Activated naive CD4-positive, alpha-beta T cell treated with anti-CD3 and anti-CD28 coated beads for 36 hours (primary cell): ENCODE results near the gene HTR3B. TPM values are rescaled to one million over a fixed set of nuclear protein-coding genes. Genes with fewer than 3 reads are reported as not detected.
"Not testable (repeated sequence)": the region's sequence is repeated elsewhere in the genome, so short reads cannot be mapped to it uniquely, and the experiment has no call there.

Source experiments
- CTCF ChIA-PET: fragments of 350-600 bp; sonication (Branson Sonifier 250); formaldehyde crosslinking; loops from one replicate; lab custom pipeline; 2021; ENCODE audit warnings: antibody characterized with exemption; lab: Charles Lee
- DNase-seq: peaks from one replicate; pipeline ENCODE4 v3.0.0-alpha.2; 2020
- H3K27ac Mint-ChIP-seq: one replicate; pipeline ENCODE4 v1.8.0; 2021; ENCODE audit warnings: mild to moderate bottlenecking, mixed read lengths
- H3K27me3 Mint-ChIP-seq: one replicate; pipeline ENCODE4 v1.8.0; 2021; ENCODE audit warnings: low read depth, mixed read lengths
- H3K36me3 Mint-ChIP-seq: one replicate; pipeline ENCODE4 v1.8.0; 2021; ENCODE audit warnings: low read depth, mixed read lengths
- H3K4me1 Mint-ChIP-seq: one replicate; pipeline ENCODE4 v1.8.0; 2021; ENCODE audit warnings: low read depth, mixed read lengths
- H3K4me3 Mint-ChIP-seq: one replicate; pipeline ENCODE4 v1.8.0; 2021; ENCODE audit warnings: mild to moderate bottlenecking, moderate library complexity, mixed read lengths
- H3K9me3 Mint-ChIP-seq: one replicate; pipeline ENCODE4 v1.8.0; 2021; ENCODE audit warnings: mixed read lengths
- intact Hi-C: fragments of 100-400 bp; cut with micrococcal nuclease; formaldehyde crosslinking; loops from one replicate; pipeline ENCODE4 v1.15.1; 2023
- total RNA-seq, 2 experiments: library from RNA; stranded (reverse); gene quantifications; one replicate each; pipeline ENCODE4 v1.2.3, GENCODE V29; 2021

Gene HTR3B
- total RNA-seq, 2 experiments from 2014 or later: not detected

GRCh38 chr11:113874581-113875233 is 29.9 kb upstream of the HTR3B start:
- no peak for DNase-seq
- Mint-ChIP-seq H3K36me3 (peaks cover 3% of the 10 kb centered on the region), H3K4me1 (peaks cover 34% of the 10 kb centered on the region), H3K4me3 (peak overlapping the region; percentile 74), H3K27ac (peak overlapping the region; percentile 54), H3K27me3 (no peaks in the 10 kb centered on the region), H3K9me3 (peaks cover 2% of the 10 kb centered on the region)
- intact Hi-C loops: loop anchor here (1.0 to 5.0 kb wide), 4 partner anchors 101 to 564 kb away; partner anchors contain the start of genes C11orf71, RBM7, REXO2 and ZW10
- CTCF ChIA-PET: interaction anchor here (0.5 to 1.1 kb wide), 2 partner anchors 68 to 131 kb away, joined by 3 to 6 read pairs; no protein-coding TSS in a partner anchor

- no peaks in the 10 kb centered on the region for H3K27me3 Mint-ChIP-seq
- H3K4me3 Mint-ChIP-seq: peak within 1 kb of the TSS; percentile 95
- H3K9me3 Mint-ChIP-seq: peaks cover 4% of the 10 kb centered on the region
- intact Hi-C loops: loop anchor here (1.0 to 5.0 kb wide), 5 partner anchors 102 to 563 kb away; partner anchors contain the start of genes C11orf71, RBM7, REXO2 and TTC12
- H3K4me1 Mint-ChIP-seq: peaks cover 34% of the 10 kb centered on the region
- H3K27ac Mint-ChIP-seq: peak within 1 kb of the TSS; percentile 87
- CTCF ChIA-PET: no interaction called here
- peaks cover 3% of the 10 kb centered on the region for H3K36me3 Mint-ChIP-seq
- peak; percentile 71 for DNase-seq
Observed at GRCh38 chr11:113875234-113876073, 29.1 kb upstream of the HTR3B start, which contains the start of gene USP28. TSS of gene USP28 (minus strand) at chr11:113875572. CDS start at chr11:113875501, 71 bp downstream.

DNA sequence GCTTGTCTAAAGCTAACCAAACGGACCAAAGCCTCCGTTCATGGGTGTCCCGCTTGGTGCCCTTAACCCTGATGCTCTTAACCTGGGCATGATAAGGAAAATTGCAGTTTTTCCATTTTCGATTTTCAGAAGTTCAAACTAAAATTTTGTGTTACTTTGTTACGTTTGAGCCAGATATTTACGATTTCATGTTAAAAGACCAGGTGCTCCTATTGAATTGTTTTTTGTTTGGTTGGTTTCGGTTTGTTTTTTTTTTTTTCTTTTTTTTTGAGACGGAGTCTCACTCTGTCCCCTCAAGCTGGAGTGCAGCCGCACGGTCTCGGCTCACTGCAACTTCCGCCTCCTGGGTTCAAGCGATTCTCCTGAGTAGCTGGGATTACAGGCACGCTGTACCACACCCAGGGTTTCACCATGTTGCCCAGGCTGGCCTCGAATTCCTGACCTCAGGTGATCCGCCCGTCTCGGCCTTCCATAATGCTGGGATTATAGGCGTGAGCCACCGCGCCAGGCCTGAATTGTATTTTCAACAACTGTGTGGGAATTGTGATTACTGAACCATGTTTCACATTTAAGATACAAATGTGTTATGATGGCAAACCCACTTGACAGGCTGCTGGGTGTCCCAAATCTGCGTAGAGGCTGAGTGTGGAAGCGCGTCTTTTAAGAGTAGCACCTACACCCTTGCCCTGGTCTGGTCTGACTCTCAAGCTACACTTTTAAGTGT is 28.4 kb upstream of the HTR3B start:
- intact Hi-C loops: loop anchor here (2.0 to 5.0 kb wide), 2 partner anchors 306 to 561 kb away; partner anchors contain the start of gene TTC12
- Mint-ChIP-seq H3K9me3 (peaks cover 4% of the 10 kb centered on the region), H3K4me1 (peaks cover 34% of the 10 kb centered on the region), H3K4me3 (peak overlapping the region; percentile 95), H3K27ac (peak overlapping the region; percentile 87), H3K27me3 (no peaks in the 10 kb centered on the region), H3K36me3 (peaks cover 3% of the 10 kb centered on the region)
- CTCF ChIA-PET: no interaction called here
- DNase-seq: no peak

DNA sequence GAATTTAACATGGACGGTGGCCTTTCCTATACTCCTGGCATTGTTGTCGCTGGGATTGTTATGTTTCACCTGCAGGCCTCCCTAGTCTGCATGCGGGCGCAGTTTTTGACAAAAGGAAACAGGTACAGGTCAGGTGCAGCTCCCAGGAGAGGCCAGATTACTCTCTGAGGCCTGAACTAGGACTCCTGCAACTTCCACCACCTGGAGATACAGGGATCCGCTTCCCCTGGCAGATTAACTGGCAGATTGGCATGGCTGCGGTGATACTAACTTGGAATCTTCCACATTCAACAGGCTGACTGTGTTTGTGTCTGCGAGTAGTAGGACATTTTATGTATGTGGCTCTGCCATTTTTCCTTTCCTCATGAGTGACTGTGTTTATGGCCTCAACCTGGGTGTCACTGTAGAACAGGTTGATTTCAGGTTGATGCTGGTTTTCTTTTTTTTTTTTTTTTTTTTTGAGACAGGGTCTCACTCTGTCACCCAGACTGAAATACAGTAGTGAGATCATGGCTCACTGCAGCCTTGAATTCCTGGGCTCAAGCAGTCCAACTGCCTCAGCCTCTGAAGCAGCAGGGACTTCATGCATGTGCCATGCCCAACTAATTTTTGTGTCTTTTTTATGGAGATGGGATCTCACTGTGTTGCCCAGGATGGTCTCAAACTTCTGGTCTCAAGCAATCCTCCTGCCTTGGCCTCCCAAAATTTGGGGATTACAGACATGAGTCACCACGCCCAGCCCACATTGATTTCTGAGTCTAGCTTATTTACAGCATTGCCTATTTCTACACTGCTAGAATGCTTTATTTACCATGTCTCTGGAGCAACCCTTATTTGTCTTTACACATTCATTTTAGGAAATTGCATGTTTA is 27.6 kb upstream of the HTR3B start:
- Mint-ChIP-seq H3K36me3 (peaks cover 3% of the 10 kb centered on the region), H3K9me3 (peaks cover 4% of the 10 kb centered on the region), H3K4me3 (peak overlapping the region; percentile 95), H3K4me1 (peaks cover 32% of the 10 kb centered on the region), H3K27me3 (no peaks in the 10 kb centered on the region), H3K27ac (peak overlapping the region; percentile 18)
- DNase-seq: no peak
- intact Hi-C loops: loop anchor here (2.0 to 5.0 kb wide), 2 partner anchors 305 to 562 kb away; partner anchors contain the start of gene TTC12
- CTCF ChIA-PET: no interaction called here

- H3K4me3 Mint-ChIP-seq: no peak overlapping the region
- peak overlapping the region; percentile 18 for H3K27ac Mint-ChIP-seq
- H3K27me3 Mint-ChIP-seq: no peaks in the 10 kb centered on the region
- CTCF ChIA-PET: no interaction called here
- DNase-seq: no peak
- H3K9me3 Mint-ChIP-seq: peaks cover 4% of the 10 kb centered on the region
- peaks cover 32% of the 10 kb centered on the region for H3K4me1 Mint-ChIP-seq
- H3K36me3 Mint-ChIP-seq: peaks cover 2% of the 10 kb centered on the region
- intact Hi-C loops: loop anchor here (2.0 to 5.0 kb wide), 2 partner anchors 305 to 563 kb away; partner anchors contain the start of gene TTC12
Observed at GRCh38 chr11:113877670-113878055, 26.9 kb upstream of the HTR3B start.

- not testable (repeated sequence) for H3K9me3 Mint-ChIP-seq, H3K4me3 Mint-ChIP-seq, H3K36me3 Mint-ChIP-seq, H3K27ac Mint-ChIP-seq, H3K27me3 Mint-ChIP-seq, DNase-seq
- peaks cover 19% of the 10 kb centered on the region for H3K4me1 Mint-ChIP-seq
- CTCF ChIA-PET: interaction anchor here (1.5 kb wide), 1 partner anchor 16 kb away, joined by 3 read pairs; no protein-coding TSS in a partner anchor
- intact Hi-C loops: loop anchor here (5.0 kb wide), 1 partner anchor 303 kb away; no protein-coding TSS in a partner anchor
Observed at GRCh38 chr11:113879446-113879845, 25.1 kb upstream of the HTR3B start.

GRCh38 chr11:113880971-113881370 is 23.6 kb upstream of the HTR3B start:
- no peaks in the 10 kb centered on the region for H3K36me3 Mint-ChIP-seq
- peaks cover 14% of the 10 kb centered on the region for H3K4me1 Mint-ChIP-seq
- H3K4me3 Mint-ChIP-seq: no peak overlapping the region
- peaks cover 4% of the 10 kb centered on the region for H3K9me3 Mint-ChIP-seq
- intact Hi-C loops: no loop called here
- CTCF ChIA-PET: no interaction called here
- no peak for DNase-seq
- H3K27ac Mint-ChIP-seq: no peak overlapping the region
- no peaks in the 10 kb centered on the region for H3K27me3 Mint-ChIP-seq

GRCh38 chr11:113881856-113882255 is 22.7 kb upstream of the HTR3B start:
- CTCF ChIA-PET: no interaction called here
- Mint-ChIP-seq H3K27ac (no peak overlapping the region), H3K4me3 (no peak overlapping the region), H3K9me3 (peaks cover 4% of the 10 kb centered on the region), H3K4me1 (peaks cover 8% of the 10 kb centered on the region), H3K36me3 (no peaks in the 10 kb centered on the region), H3K27me3 (no peaks in the 10 kb centered on the region)
- DNase-seq: no peak
- intact Hi-C loops: no loop called here

DNA sequence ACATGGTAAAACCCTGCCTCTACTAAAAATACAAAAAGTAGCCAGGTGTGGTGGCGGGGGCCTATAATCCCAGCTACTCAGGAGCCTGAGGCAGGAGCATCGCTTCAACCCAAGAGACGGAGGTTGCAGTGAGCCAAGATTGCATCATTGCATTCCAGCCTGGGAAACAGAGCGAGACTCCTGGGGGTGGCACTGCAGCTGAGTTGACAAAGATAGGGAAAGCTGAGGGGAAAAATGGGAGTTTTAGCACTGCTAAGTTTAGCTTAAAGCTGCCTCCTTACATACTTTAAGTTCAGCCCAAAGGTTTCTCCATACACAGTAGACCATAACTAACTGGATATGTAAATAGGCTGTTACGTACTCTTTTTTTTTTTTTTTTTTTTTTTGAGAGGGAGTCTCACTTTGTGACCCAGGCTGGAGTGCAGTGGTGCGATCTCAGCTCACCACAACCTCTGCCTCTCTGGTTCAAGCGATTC is 20.2 kb upstream of the HTR3B start:
- Mint-ChIP-seq H3K9me3 (peaks cover 2% of the 10 kb centered on the region), H3K36me3 (no peaks in the 10 kb centered on the region), H3K4me3 (no peak overlapping the region), H3K27ac (no peak overlapping the region), H3K27me3 (no peaks in the 10 kb centered on the region), H3K4me1 (no peaks in the 10 kb centered on the region)
- no peak for DNase-seq
- intact Hi-C loops: no loop called here
- CTCF ChIA-PET: interaction anchor here (0.6 to 2.1 kb wide), 3 partner anchors 12 to 377 kb away, joined by 3 to 9 read pairs (median 6); no protein-coding TSS in a partner anchor

- H3K9me3 Mint-ChIP-seq: no peaks in the 10 kb centered on the region
- intact Hi-C loops: no loop called here
- H3K4me3 Mint-ChIP-seq: no peak overlapping the region
- no peaks in the 10 kb centered on the region for H3K27me3 Mint-ChIP-seq
- DNase-seq: no peak
- no peak overlapping the region for H3K27ac Mint-ChIP-seq
- no peaks in the 10 kb centered on the region for H3K36me3 Mint-ChIP-seq
- H3K4me1 Mint-ChIP-seq: no peaks in the 10 kb centered on the region
- CTCF ChIA-PET: no interaction called here
Observed at GRCh38 chr11:113885897-113886296, 18.7 kb upstream of the HTR3B start.

- H3K9me3 Mint-ChIP-seq: no peaks in the 10 kb centered on the region
- intact Hi-C loops: no loop called here
- no peak for DNase-seq
- no peak overlapping the region for H3K27ac Mint-ChIP-seq
- H3K36me3 Mint-ChIP-seq: no peaks in the 10 kb centered on the region
- H3K4me1 Mint-ChIP-seq: no peaks in the 10 kb centered on the region
- CTCF ChIA-PET: no interaction called here
- H3K4me3 Mint-ChIP-seq: no peak overlapping the region
- H3K27me3 Mint-ChIP-seq: no peaks in the 10 kb centered on the region
Observed at GRCh38 chr11:113888848-113889247, 15.7 kb upstream of the HTR3B start.
